Upper lobe of left lung (tissue), 4 donors: ENCODE results near the gene CDK11A.

Experiments
- CTCF ChIP-seq, 6 experiments: fragments of 450-650 bp in 4 of 6; fragments of 200-600 bp in 2 of 6; sonication (generic) in 2 of 6; IDR thresholded peaks; one replicate each; pipeline ENCODE4 v1.5.1; 2016 to 2019; ENCODE audit warnings: antibody characterized with exemption in 6 of 6
- EP300 ChIP-seq, 4 donors: sonication (generic); formaldehyde crosslinking; IDR thresholded peaks; one replicate each; pipeline ENCODE4 v1.5.1; 2017; ENCODE audit warnings: antibody characterized with exemption in 4 of 4, control low read depth in 2 of 4
- POLR2A ChIP-seq, 4 donors: fragments of 450-650 bp; IDR thresholded peaks; one replicate each; pipeline ENCODE4 v1.5.1; 2016 to 2017; ENCODE audit warnings: antibody characterized with exemption in 4 of 4, mild to moderate bottlenecking in 2 of 4
- POLR2AphosphoS5 ChIP-seq, 2 donors: sonication (generic); formaldehyde crosslinking; IDR thresholded peaks; one replicate each; pipeline ENCODE4 v1.5.1; 2017; ENCODE audit warnings: antibody characterized with exemption in 2 of 2

GRCh38 chr1:1703796-1704195 is 20.4 kb downstream of the CDK11A start:
- TF ChIP-seq CTCF (IDR thresholded peaks at IDR 0.05) (no peak), POLR2A (IDR thresholded peaks at IDR 0.05) (no peak), POLR2AphosphoS5 (IDR thresholded peaks at IDR 0.05) (no peak), EP300 (IDR thresholded peaks at IDR 0.05) (no peak)
